DND-41 (cell line): Measurements from ENCODE around the gene RCOR1.

ENCODE experiments used
- EZH2 ChIP-seq: IDR thresholded peaks from 3 replicates; pipeline ENCODE4 v1.6.1; 2012; ENCODE audit warnings: borderline replicate concordance, low read depth, mild to moderate bottlenecking, moderate library complexity, low read length, inconsistent platforms; ENCODE audit not compliant: severe bottlenecking
- TF ChIP-seq, protein P1 (sequence below): IDR thresholded peaks from 2 replicates; pipeline ENCODE4 v1.5.1; 2012; ENCODE audit warnings: borderline replicate concordance, low read length, moderate library complexity, mild to moderate bottlenecking; ENCODE audit not compliant: poor library complexity, severe bottlenecking; ENCODE audit errors: extremely low read depth

DNA sequence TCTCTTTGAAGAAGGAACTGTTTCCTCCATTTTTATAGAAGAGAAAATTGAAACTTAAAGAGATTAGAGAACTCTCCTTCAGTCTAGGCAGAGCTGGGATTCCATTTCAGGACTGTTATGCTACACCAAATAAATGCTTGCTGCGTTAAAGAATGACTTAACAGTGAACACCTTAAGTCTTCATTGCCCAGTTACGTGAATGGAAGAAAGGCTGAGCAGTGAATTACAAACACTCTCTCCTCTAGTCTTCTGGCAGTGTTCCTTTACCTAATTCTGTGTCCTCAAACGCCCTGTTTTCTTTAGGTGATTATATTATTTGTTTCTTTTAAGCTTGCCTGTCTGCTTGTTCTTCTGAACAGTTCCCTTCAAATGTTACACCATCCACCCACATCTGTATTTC lies 59.7 kb downstream of the RCOR1 start:
- TF ChIP-seq, protein P1, sequence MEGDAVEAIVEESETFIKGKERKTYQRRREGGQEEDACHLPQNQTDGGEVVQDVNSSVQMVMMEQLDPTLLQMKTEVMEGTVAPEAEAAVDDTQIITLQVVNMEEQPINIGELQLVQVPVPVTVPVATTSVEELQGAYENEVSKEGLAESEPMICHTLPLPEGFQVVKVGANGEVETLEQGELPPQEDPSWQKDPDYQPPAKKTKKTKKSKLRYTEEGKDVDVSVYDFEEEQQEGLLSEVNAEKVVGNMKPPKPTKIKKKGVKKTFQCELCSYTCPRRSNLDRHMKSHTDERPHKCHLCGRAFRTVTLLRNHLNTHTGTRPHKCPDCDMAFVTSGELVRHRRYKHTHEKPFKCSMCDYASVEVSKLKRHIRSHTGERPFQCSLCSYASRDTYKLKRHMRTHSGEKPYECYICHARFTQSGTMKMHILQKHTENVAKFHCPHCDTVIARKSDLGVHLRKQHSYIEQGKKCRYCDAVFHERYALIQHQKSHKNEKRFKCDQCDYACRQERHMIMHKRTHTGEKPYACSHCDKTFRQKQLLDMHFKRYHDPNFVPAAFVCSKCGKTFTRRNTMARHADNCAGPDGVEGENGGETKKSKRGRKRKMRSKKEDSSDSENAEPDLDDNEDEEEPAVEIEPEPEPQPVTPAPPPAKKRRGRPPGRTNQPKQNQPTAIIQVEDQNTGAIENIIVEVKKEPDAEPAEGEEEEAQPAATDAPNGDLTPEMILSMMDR = no peak
- TF ChIP-seq EZH2 = no peak
